ENCODE measurements around the gene NOCT. TPM values are rescaled to one million over a fixed set of nuclear protein-coding genes. Genes with fewer than 3 reads are reported as not detected.

Gene NOCT
- total RNA-seq, 1 donor from 2014 or later: 5.7 TPM

DNA sequence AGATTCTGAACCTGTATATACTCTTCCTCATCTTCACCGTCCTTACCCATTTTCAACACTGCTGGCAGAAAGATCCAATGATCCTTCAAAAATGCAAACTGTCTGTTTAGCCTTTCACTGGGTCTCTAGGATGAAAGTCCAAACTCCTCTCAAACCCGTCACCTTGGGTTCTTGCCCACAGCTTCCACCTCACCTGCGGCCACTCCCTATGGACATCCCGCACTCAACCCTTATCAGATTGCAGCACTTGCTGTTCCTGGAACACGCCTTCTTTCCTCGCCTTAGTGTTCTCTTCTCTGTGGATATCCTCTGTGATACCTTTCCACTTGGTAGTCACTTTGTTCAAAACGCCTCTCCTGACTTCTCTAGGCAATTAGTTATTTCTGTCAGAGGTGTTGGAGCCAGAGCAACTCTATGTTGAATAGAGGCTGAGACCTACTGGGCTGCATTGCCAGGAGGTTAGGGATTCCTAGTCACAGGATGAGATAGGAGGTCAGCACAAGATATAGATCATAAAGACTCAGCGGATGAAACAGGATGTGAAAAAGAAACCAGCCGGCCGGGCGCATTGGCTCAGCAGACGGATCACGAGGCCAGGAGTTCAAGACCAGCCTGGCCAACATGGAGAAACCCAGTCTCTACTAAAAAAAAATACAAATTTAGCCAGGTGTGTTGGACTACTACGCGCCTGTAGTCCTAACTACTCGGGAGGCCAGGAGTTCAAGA is 4.2 kb upstream of the NOCT start:
- Mint-ChIP-seq H3K4me1 (peaks cover 21% of the 10 kb centered on the region), H3K36me3 (peaks cover 4% of the 10 kb centered on the region), H3K27ac (no peak overlapping the region), H3K9me3 (peaks cover 7% of the 10 kb centered on the region), H3K27me3 (ENCODE audit: insufficient read depth, low read depth) (peaks cover 5% of the 10 kb centered on the region), H3K4me3 (no peak overlapping the region)
- H4K20me1 ChIP-seq (ENCODE audit: low read depth): no peaks in the 10 kb centered on the region
- peaks cover 5% of the 10 kb centered on the region for H3K79me2 ChIP-seq (ENCODE audit: low read depth)
- DNase-seq (ENCODE audit: low spot score): no peak
- peaks cover 4% of the 10 kb centered on the region for H3K4me1 ChIP-seq
- H2AFZ ChIP-seq (replicated peaks): no peak overlapping the region
- no peak overlapping the region for H3K27ac ChIP-seq
- no peak overlapping the region for H3K4me2 ChIP-seq
- peaks cover 4% of the 10 kb centered on the region for H3F3A ChIP-seq (ENCODE audit: low read depth)
- TF ChIP-seq, protein P1, sequence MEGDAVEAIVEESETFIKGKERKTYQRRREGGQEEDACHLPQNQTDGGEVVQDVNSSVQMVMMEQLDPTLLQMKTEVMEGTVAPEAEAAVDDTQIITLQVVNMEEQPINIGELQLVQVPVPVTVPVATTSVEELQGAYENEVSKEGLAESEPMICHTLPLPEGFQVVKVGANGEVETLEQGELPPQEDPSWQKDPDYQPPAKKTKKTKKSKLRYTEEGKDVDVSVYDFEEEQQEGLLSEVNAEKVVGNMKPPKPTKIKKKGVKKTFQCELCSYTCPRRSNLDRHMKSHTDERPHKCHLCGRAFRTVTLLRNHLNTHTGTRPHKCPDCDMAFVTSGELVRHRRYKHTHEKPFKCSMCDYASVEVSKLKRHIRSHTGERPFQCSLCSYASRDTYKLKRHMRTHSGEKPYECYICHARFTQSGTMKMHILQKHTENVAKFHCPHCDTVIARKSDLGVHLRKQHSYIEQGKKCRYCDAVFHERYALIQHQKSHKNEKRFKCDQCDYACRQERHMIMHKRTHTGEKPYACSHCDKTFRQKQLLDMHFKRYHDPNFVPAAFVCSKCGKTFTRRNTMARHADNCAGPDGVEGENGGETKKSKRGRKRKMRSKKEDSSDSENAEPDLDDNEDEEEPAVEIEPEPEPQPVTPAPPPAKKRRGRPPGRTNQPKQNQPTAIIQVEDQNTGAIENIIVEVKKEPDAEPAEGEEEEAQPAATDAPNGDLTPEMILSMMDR (IDR thresholded peaks at IDR 0.05): no peak
- no peak for TF ChIP-seq EZH2phosphoT487 (IDR thresholded peaks at IDR 0.05)
- no peak for TF ChIP-seq EZH2 (IDR thresholded peaks at IDR 0.05)
- H3K9ac ChIP-seq: no peak overlapping the region
- H3K27me3 ChIP-seq: peaks cover 4% of the 10 kb centered on the region
- H3K36me3 ChIP-seq: no peaks in the 10 kb centered on the region
- no peaks in the 10 kb centered on the region for H3K9me3 ChIP-seq (ENCODE audit: low read depth)
- no peak overlapping the region for H3K4me3 ChIP-seq

DNA sequence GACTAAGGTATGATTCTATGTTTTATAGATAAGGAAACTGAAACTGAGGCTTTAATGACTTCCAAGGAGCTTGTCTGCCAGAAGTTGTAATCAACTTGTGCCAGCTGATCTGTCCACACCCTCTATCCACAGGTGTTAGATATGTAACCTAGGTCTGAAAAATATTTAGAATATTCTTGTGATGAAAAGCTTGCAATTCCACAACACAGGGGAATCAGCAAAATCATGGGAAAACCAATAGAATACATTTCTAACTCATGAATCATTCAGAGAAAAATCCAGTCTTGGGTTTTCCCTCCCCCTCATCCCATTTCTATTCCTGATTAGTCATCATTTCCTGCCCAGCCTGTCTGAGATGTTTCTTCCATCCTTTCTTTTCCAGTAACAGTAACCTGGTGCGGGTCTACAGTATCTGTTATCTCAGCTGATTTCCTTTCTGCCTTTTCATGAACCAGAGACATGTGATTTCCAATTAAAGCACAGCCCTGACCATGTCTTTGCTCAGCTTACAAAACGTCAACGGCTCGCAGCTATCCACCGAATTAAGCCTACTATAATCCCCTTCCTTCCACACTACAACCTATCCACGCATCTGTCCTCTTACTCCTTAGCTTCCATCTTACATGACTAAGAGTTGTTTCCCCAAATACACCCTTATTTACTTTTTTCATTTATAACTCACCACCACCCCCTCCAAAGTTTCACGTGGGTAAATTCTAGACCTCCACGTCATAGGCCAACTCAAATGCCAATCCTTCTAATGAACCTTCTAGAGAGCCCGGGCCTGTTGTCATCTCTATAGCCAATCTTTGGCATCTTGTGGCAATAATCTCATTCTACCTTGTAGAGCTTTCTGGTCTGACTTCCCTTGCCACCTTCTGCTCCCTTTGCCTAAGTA is 961 bp upstream of the NOCT start:
- no peak for TF ChIP-seq EZH2 (IDR thresholded peaks at IDR 0.05)
- TF ChIP-seq, protein P1 (IDR thresholded peaks at IDR 0.05): no peak
- TF ChIP-seq EZH2phosphoT487 (IDR thresholded peaks at IDR 0.05): no peak

DNA sequence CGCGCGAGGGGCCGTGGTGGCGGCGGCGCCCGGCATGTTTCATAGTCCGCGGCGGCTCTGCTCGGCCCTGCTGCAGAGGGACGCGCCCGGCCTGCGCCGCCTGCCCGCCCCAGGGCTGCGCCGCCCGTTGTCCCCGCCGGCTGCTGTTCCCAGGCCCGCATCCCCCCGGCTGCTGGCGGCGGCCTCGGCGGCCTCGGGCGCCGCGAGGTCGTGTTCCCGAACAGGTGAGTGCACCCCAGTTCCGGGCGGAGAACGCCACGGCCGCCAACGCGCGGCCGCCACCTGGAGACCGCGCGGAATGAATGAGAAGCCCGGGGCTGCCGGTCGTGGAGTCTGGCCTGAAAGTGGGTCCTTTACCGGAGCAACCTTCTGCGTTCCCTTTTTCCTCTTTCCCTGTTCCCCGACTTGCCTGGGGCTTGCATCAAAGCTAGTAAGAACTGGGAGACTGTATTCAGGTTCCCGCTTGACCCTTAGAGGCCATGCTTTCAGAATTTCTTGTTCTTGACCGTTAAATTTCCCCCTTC is 429 bp downstream of the NOCT start:
- Mint-ChIP-seq H3K9me3 (no peaks in the 10 kb centered on the region), H3K4me3 (peak overlapping the region; percentile 98), H3K27me3 (ENCODE audit: insufficient read depth, low read depth) (peaks cover 3% of the 10 kb centered on the region), H3K27ac (peak overlapping the region; percentile 94), H3K4me1 (peaks cover 49% of the 10 kb centered on the region), H3K36me3 (peaks cover 2% of the 10 kb centered on the region)
- H2AFZ ChIP-seq (replicated peaks): peak overlapping the region; percentile 58
- no peaks in the 10 kb centered on the region for H3K9me3 ChIP-seq (ENCODE audit: low read depth)
- peaks cover 39% of the 10 kb centered on the region for H3F3A ChIP-seq (ENCODE audit: low read depth)
- peaks cover 4% of the 10 kb centered on the region for H3K27me3 ChIP-seq
- H3K9ac ChIP-seq: peak overlapping the region; percentile 98
- no peak for DNase-seq (ENCODE audit: low spot score)
- H3K27ac ChIP-seq: peak overlapping the region; percentile 99
- TF ChIP-seq, protein P1 (IDR thresholded peaks at IDR 0.05): no peak
- TF ChIP-seq EZH2 (IDR thresholded peaks at IDR 0.05) (no peak), EZH2phosphoT487 (IDR thresholded peaks at IDR 0.05) (no peak)
- H4K20me1 ChIP-seq (ENCODE audit: low read depth): peaks cover 35% of the 10 kb centered on the region
- no peaks in the 10 kb centered on the region for H3K36me3 ChIP-seq
- H3K79me2 ChIP-seq (ENCODE audit: low read depth): peaks cover 49% of the 10 kb centered on the region
- peak overlapping the region; percentile 81 for H3K4me2 ChIP-seq
- H3K4me1 ChIP-seq: peaks cover 25% of the 10 kb centered on the region
- H3K4me3 ChIP-seq: peak overlapping the region; percentile 87

More for the DNA sequence above, 961 bp upstream of the NOCT start:
- peaks cover 4% of the 10 kb centered on the region for H3K27me3 ChIP-seq
- peaks cover 26% of the 10 kb centered on the region for H3F3A ChIP-seq (ENCODE audit: low read depth)
- H3K27ac ChIP-seq: no peak overlapping the region
- H3K27me3 Mint-ChIP-seq (ENCODE audit: insufficient read depth, low read depth): peaks cover 3% of the 10 kb centered on the region
- peaks cover 12% of the 10 kb centered on the region for H3K4me1 ChIP-seq
- H3K79me2 ChIP-seq (ENCODE audit: low read depth): peaks cover 37% of the 10 kb centered on the region
- H3K36me3 Mint-ChIP-seq: peaks cover 2% of the 10 kb centered on the region
- H3K9me3 Mint-ChIP-seq: no peaks in the 10 kb centered on the region
- peak overlapping the region; percentile 92 for H3K4me3 Mint-ChIP-seq
- H3K9ac ChIP-seq: no peak overlapping the region
- H3K4me2 ChIP-seq: peak overlapping the region; percentile 81
- no peak for DNase-seq (ENCODE audit: low spot score)
- H4K20me1 ChIP-seq (ENCODE audit: low read depth): peaks cover 21% of the 10 kb centered on the region
- H3K36me3 ChIP-seq: no peaks in the 10 kb centered on the region
- H3K4me1 Mint-ChIP-seq: peaks cover 38% of the 10 kb centered on the region
- H3K27ac Mint-ChIP-seq: peak overlapping the region; percentile 99
- peak overlapping the region; percentile 92 for H2AFZ ChIP-seq (replicated peaks)
- H3K9me3 ChIP-seq (ENCODE audit: low read depth): no peaks in the 10 kb centered on the region
- peak overlapping the region; percentile 87 for H3K4me3 ChIP-seq
